Skin of body (tissue), 1 donor: Measurements from ENCODE around the gene IQCH. TPM values are rescaled to one million over a fixed set of nuclear protein-coding genes. Genes with fewer than 3 reads are reported as not detected.

ENCODE experiments used
- total RNA-seq: library from RNA; depleted of rRNA; stranded (reverse); fragments of >200 nt; gene quantifications from one replicate; pipeline ENCODE4 v1.2.3, GENCODE V29; 2014

The IQCH gene
- total RNA-seq, 1 donor from 2014 or later = 0.89 TPM

Other genes with a start within 250 kb of the IQCH start
- gene SMAD3, start 189.2 kb upstream of the IQCH start, total RNA-seq = 34.6 TPM
- gene AAGAB, start 125 bp upstream of the IQCH start, total RNA-seq = 19.4 TPM